Activated CD8-positive, alpha-beta T cell treated with anti-CD3 and anti-CD28 coated beads for 36 hours (primary cell): ENCODE measurements around the gene MGST1. TPM values are rescaled to one million over a fixed set of nuclear protein-coding genes. Genes with fewer than 3 reads are reported as not detected.

Experiments used
- ATAC-seq: fragments of 200-7000 bp; cut with Tn5 transposase; one replicate; pipeline ENCODE4 v1.10.0; 2021; ENCODE audit warnings: mild to moderate bottlenecking, moderate library complexity
- CTCF ChIA-PET: fragments of 350-600 bp; sonication (Branson Sonifier 250); formaldehyde crosslinking; loops from one replicate; lab custom pipeline; 2021; ENCODE audit warnings: antibody characterized with exemption; lab: Charles Lee
- POLR2A ChIA-PET: fragments of 350-600 bp; sonication (Branson Sonifier 250); formaldehyde crosslinking; loops from one replicate; lab custom pipeline; 2021; ENCODE audit warnings: antibody characterized with exemption; lab: Charles Lee
- DNase-seq: peaks from one replicate; pipeline ENCODE4 v3.0.0-alpha.2; 2020
- H3K27ac Mint-ChIP-seq: one replicate; pipeline ENCODE4 v1.8.0; 2021; ENCODE audit warnings: mild to moderate bottlenecking, mixed read lengths
- H3K27me3 Mint-ChIP-seq: one replicate; pipeline ENCODE4 v1.8.0; 2021; ENCODE audit warnings: mixed read lengths
- H3K36me3 Mint-ChIP-seq: one replicate; pipeline ENCODE4 v1.8.0; 2021; ENCODE audit warnings: low read depth, mixed read lengths
- H3K4me1 Mint-ChIP-seq: one replicate; pipeline ENCODE4 v1.8.0; 2021; ENCODE audit warnings: low read depth, mixed read lengths
- H3K4me3 Mint-ChIP-seq: one replicate; pipeline ENCODE4 v1.8.0; 2021; ENCODE audit warnings: mild to moderate bottlenecking, moderate library complexity, mixed read lengths
- H3K9me3 Mint-ChIP-seq: one replicate; pipeline ENCODE4 v1.8.0; 2021; ENCODE audit warnings: mixed read lengths
- CTCF ChIP-seq: fragments of 200-600 bp; IDR thresholded peaks from one replicate; pipeline ENCODE4 v1.8.0; 2022; ENCODE audit warnings: antibody characterized with exemption, mild to moderate bottlenecking
- intact Hi-C: fragments of 100-400 bp; cut with micrococcal nuclease; formaldehyde crosslinking; loops from one replicate; pipeline ENCODE4 v1.10.0; 2022
- total RNA-seq, 2 experiments: library from RNA; stranded (reverse); gene quantifications; one replicate each; pipeline ENCODE4 v1.2.3, GENCODE V29; 2021

Gene MGST1
- total RNA-seq, 2 experiments from 2014 or later, result not detected

GRCh38 chr12:16324772-16325171 is 22.7 kb upstream of the MGST1 start:
- peaks cover 16% of the 10 kb centered on the region for H3K9me3 Mint-ChIP-seq
- TF ChIP-seq CTCF, result no peak
- no peak for ATAC-seq
- no peaks in the 10 kb centered on the region for H3K4me1 Mint-ChIP-seq
- H3K36me3 Mint-ChIP-seq, result no peaks in the 10 kb centered on the region
- ChIA-PET POLR2A (no interaction called here), CTCF (no interaction called here)
- intact Hi-C loops, result no loop called here
- H3K27me3 Mint-ChIP-seq, result no peaks in the 10 kb centered on the region
- no peak overlapping the region for H3K27ac Mint-ChIP-seq
- DNase-seq, result no peak
- no peak overlapping the region for H3K4me3 Mint-ChIP-seq

- no peak overlapping the region for H3K27ac Mint-ChIP-seq
- CTCF ChIA-PET, result no interaction called here
Measured at GRCh38 chr12:16325426-16325825, 22.0 kb upstream of the MGST1 start.

GRCh38 chr12:16327963-16328362 is 19.5 kb upstream of the MGST1 start:
- Mint-ChIP-seq H3K36me3 (no peaks in the 10 kb centered on the region), H3K4me1 (no peaks in the 10 kb centered on the region), H3K4me3 (no peak overlapping the region), H3K27me3 (no peaks in the 10 kb centered on the region), H3K9me3 (peaks cover 16% of the 10 kb centered on the region), H3K27ac (no peak overlapping the region)
- DNase-seq, result no peak
- no peak for TF ChIP-seq CTCF
- ATAC-seq, result no peak
- intact Hi-C loops, result no loop called here
- CTCF ChIA-PET, result no interaction called here
- POLR2A ChIA-PET, result no interaction called here

More at GRCh38 chr12:16325426-16325825, 22.0 kb upstream of the MGST1 start:
- Mint-ChIP-seq H3K4me3 (no peak overlapping the region), H3K36me3 (no peaks in the 10 kb centered on the region), H3K9me3 (peaks cover 16% of the 10 kb centered on the region), H3K27me3 (no peaks in the 10 kb centered on the region), H3K4me1 (no peaks in the 10 kb centered on the region)
- POLR2A ChIA-PET, result no interaction called here
- no peak for DNase-seq
- intact Hi-C loops, result no loop called here
- no peak for ATAC-seq
- no peak for TF ChIP-seq CTCF

- CTCF ChIA-PET, result no interaction called here
- intact Hi-C loops, result no loop called here
- no peak overlapping the region for H3K27ac Mint-ChIP-seq
Measured at GRCh38 chr12:16329594-16329993, 17.9 kb upstream of the MGST1 start.

GRCh38 chr12:16330560-16330959 is 16.9 kb upstream of the MGST1 start:
- no peak overlapping the region for H3K27ac Mint-ChIP-seq
- ChIA-PET CTCF (no interaction called here), POLR2A (interaction anchor here (0.6 kb wide), 1 partner anchor 110 kb away, joined by 3 read pairs; no protein-coding TSS in a partner anchor)
- peaks cover 16% of the 10 kb centered on the region for H3K9me3 Mint-ChIP-seq
- H3K27me3 Mint-ChIP-seq, result no peaks in the 10 kb centered on the region
- intact Hi-C loops, result no loop called here
- no peak for TF ChIP-seq CTCF
- DNase-seq (no peak), ATAC-seq (no peak)
- no peaks in the 10 kb centered on the region for H3K4me1 Mint-ChIP-seq
- no peaks in the 10 kb centered on the region for H3K36me3 Mint-ChIP-seq
- H3K4me3 Mint-ChIP-seq, result no peak overlapping the region

More at GRCh38 chr12:16329594-16329993, 17.9 kb upstream of the MGST1 start:
- Mint-ChIP-seq H3K36me3 (no peaks in the 10 kb centered on the region), H3K4me1 (no peaks in the 10 kb centered on the region), H3K27me3 (no peaks in the 10 kb centered on the region), H3K9me3 (peaks cover 16% of the 10 kb centered on the region), H3K4me3 (no peak overlapping the region)
- ATAC-seq, result no peak
- no peak for TF ChIP-seq CTCF
- no peak for DNase-seq
- POLR2A ChIA-PET, result no interaction called here
